Cerebellar cortex (tissue), 1 donor: ENCODE data around the gene PROSER1.
"Not testable (repeated sequence)": the region's sequence is repeated elsewhere in the genome, so short reads cannot be mapped to it uniquely, and the experiment has no call there.

Experiments used
- DNase-seq: peaks from one replicate; pipeline ENCODE4 v3.0.0-alpha.2; 2015; ENCODE audit warnings: low spot score

The PROSER1 gene

DNA sequence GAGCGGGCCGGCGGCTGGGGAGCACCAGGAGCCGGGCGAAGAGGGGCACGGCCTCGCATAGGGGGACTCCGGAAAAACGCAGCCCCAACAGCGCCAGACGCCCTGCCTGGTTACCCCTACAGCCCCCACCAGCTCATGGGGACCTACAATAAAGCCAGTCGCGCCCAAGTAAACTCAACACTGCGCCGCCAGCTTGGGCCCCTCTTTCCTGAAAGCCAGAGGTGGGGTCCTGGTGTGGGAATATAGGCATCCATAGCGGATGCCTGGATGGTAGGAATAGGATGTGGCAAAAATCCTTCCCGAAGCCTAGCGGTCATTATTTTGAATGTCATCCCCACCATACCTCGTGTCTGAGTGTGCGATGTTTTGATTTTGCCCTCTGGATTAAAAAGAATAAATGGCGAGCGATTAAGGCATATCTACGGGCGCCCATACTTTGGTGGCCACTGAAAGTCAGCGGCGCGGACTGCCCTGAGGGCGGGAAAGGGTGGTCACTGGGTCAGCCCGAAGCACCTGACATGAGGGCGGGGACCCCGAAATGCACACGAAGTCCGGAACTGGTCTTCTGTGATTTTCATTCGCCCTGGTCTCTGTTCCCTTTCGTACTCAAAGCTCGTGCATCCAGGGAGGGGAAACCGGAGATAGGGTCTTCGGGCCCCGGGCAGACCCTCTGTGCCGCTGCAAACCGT is at the start of gene PROSER1, which contains the start of gene NHLRC3:
TSS of gene PROSER1 (minus strand) at position 210 of the 689 bp plus-strand sequence. CDS start 847 bp downstream, outside the sequence.
TSS of gene NHLRC3 (plus strand) at position 577 of the 689 bp plus-strand sequence. CDS start 184 bp downstream, outside the sequence.
- DNase-seq = peak; percentile 92

DNA sequence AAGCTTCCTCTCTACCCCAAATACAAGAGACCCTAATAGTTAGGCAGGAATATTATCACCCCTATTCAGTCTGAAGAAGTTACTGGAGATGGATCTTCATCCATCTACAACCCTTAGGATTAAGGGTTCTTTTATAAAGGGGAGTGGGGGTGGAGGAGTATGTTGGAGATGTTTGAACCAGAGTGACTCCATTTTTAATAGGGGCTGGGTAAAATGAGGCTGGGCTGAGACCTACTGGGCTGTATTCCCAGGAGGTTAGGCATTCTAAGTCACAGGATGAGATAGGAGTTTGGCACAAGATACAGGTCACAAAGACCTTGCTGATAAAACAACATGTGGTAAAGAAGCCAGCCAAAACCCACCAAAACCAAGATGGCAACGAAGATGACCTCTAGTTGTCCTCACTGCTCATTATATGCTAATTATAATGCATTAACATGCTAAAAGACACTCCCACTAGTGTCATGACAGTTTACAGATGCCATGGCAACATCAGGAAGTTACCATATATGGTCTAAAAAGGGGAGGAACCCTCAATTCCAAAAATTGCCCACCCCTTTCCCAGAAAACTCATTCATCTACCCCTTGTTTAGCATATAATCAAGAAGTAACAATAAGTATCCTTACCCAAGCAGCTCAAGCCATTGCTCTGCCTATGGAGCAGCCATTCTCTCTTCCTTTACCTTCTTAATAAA is 48.5 kb upstream of the PROSER1 start:
- DNase-seq = not testable (repeated sequence)

DNA sequence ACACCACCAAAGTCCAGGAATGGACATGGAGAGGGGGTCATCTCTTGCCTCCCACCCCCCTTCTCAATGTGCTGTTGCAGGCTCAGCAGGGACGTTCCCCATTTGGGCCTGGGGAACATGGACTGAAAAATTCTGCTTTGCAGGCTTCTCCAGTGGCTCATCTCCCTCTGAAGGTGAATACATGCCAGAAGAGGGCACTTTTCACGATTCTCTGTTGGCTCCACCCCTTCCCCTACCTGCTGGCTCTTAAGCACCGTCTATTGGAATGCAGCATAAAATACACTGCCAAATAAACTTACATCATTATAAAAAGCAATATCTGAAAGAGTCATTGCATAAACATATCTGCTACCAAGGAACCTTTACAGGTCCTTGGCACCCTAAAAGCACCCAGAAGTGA is 36.1 kb upstream of the PROSER1 start:
- DNase-seq = no peak

DNA sequence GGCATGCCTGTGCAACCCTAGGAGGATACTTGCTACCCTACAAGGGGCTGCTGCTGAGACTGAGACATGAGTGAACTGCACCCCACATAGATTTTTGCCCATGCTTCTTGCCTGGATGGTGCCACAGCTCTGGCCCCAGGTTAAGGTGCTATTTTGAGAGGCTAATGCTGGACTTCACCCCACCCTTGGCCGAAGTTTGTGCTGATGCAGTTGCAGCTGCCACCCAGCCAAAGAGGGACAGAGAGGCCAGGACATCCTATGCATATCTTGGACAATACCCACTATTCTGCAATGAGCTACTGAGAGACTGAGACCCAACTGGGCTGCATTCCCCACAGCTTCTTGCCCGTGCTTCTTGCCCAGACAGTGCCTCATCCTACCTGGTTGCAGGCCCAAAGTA is 35.0 kb upstream of the PROSER1 start:
- DNase-seq = no peak

DNA sequence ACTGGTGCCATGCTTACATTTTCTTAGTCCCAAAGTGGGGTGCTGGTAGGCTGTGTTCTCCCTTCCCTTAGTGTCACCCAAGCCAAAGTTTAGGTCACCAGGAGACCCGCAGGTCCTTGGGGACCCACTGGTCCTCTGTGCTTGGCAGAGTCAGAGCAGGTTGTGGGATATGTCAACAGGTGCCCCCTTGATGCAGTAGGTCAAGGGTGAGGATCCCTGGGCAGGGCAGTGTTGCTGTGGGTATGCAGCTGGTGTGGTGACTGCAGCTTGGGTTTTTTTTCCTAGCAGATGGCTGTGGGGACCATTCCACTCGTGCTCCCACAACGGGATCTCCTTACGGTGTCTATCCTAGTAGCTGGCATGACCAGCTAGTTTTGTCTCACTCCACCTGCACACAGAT is 24.1 kb upstream of the PROSER1 start:
- no peak for DNase-seq

DNA sequence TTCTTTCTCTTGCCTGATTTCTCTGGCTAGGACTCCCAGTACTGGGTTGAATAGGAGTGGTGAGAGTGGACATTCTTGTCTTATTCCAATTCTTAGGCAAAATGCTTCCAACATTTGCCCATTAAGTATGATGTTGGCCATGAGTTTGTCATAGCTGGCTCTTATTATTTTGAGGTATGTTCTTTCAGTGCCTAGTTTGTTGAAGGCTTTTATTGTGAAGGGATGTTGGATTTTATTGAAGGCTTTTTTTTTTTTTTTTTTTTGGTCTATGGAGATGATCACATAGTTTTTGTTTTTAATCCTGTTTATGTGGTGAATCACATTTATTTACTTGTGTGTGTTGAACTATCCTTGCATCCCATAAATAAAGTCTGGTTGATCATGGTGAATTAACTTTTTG is 20.2 kb upstream of the PROSER1 start:
- DNase-seq = no peak

DNA sequence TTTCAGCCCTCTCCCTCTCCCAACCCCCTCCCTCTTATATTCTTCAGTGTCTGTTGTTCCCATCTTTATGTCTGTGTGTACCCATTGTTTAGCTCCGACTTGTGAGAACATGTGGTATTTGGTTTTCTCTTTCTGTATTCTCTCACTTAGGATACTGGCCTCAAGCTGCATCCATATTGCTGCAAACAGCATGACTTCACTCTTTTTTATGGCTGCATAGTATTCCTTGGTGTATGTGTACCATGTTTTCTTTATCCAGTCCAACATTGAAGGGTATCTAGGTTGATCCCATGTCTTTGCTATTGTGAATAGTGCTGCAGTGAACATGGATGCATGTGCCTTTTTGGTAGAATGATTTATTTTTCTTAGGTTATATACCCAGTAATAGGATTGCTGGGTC is 18.1 kb upstream of the PROSER1 start:
- no peak for DNase-seq

DNA sequence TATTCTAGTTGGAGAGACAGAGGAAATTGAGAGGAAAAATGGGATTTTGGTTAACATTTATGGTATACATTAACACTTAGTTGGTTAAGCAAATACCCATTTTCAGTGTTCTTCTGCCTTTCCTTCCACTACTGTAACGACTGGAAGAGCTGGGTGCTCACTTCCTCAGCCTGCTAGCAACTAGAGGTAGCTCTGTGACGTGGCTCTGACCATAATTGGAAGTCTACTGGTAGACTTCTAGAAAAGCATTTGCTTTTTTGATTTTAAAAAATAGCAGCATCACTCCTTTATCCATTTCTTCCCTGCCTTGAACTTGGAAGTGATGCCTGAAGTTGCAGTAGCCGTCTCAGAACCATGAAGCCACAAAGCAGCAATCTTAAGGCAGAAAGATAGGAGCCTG is 16.2 kb upstream of the PROSER1 start:
- DNase-seq = no peak

DNA sequence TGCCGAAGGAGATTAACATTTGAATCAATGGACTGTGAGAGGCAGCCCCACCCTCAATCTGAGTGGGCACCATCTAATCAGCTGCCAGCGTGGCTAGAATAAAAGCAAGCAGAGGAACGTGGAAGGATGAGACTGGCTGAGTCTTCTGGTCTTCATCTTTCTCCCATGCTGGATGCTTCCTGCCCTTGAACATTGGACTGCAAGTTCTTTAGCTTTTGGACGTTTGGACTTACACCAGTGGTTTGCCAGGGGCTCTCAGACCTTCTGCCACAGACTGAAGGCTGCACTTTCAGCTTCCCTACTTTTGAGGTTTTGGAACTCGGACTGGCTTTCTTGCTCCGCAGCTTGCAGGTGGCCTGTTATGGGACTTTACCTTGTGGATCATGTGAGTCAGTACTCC is 15.1 kb upstream of the PROSER1 start:
- no peak for DNase-seq

DNA sequence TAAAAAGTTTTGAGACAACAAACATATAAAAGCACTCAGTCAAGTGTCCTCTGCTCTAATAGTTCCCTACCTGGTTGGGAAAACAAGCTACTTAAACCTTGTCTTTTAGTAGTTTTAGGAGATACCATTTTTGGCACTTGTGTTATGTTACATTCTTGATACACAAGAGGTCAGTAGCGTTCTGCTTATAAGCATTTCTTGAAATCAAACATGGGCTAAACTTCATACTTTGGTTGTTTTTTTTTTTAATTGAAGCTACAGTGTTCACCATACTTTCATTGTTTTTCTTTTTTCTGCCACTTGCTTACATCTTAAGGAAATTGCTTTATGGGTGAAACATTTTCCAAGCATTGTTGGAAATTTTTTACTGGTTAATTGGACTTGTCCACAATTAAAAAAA is 13.3 kb upstream of the PROSER1 start:
- peak; percentile 72 for DNase-seq

DNA sequence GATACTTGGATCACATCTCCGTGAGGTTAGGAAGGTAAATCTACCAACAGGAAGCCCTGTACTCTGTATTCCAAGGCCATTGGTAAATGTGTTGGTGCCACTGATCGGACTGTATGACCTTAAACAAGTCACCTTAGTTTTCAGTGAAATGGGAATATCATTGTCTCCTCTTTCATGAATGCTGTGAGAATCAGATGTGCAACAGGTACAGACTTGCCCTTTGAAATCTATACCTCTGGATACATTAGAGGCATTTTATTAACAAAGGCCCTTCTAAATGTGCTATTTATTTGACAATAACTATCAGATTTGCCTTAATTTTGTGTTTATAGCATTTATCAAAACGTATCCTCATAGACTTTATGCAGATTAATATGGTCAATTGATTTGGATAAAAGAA is 11.4 kb upstream of the PROSER1 start:
- no peak for DNase-seq

DNA sequence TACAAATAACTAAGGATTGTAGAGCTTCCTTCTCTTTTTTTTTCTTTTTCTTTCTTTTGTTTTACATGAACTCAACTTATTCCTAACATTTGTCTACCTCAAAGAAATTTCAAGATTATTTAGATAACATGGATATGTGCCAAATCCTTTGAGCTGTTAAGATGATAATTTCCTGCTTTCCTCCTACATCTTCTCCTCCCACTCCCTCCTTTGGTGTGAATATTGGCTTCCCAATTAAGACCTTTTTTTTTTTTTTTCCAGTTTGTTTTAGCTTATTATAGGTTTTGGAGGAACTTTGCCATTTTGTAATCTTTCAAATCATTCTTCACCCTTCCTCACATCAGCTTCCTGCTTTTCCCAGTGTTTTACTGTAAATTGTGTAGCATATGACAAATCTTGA is 10.9 kb upstream of the PROSER1 start:
- DNase-seq = no peak

DNA sequence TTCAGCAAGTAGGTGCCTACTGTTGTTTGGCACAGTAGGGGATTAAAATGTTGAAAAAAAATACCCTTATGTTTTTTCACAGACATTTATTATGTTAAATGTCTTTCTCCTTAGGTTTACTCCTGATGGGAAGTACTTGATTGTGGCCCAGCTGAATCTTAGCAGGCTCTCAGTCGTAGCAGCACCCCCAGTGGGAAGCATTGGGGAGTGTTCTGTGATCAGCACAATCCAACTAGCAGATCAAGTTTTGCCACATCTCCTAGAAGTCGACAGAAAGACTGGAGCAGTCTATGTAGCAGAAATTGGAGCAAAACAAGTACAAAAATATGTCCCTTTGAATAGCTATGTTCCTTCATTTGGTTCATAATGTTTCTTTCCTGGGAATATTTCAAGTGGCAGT is 9.7 kb upstream of the PROSER1 start:
- DNase-seq = no peak

DNA sequence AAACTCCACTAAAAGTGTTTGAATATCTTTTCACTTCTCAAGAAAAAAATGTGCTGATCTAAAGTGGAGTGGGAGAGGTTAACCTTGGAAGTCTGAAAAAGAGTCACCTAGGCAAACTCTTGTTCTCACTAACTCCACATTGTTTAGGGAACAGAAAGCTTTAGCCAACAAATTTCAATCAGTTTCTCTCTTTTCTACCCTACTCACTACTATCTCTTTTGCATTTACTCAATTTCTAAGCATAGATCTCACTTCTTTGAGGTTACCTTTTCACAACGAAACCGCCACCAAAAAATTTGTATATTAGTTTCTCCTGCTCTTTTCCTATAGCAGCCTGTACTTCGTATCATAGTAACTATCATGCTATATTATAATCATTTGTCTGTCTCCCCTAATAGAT is 6.6 kb upstream of the PROSER1 start:
- DNase-seq = no peak

DNA sequence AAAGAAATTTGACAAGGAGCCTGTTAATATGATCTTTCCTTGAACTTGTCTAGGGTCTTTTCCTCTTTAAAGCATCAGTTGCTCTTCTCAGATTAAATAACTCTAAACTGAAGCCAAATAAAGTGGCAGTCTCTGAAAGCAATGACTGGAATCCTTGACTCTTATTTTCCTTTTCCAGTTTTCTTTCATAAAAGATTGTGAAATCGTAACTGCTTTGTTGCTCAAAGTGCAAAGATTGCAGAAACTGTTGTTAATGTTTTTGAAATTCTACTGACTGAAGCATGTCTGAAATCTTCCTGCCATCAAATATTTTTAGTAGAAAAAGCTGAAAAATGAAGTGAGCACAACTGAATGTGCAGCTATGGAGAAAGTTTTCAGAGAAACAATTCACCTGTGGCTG is 2.3 kb upstream of the PROSER1 start:
- DNase-seq = no peak

DNA sequence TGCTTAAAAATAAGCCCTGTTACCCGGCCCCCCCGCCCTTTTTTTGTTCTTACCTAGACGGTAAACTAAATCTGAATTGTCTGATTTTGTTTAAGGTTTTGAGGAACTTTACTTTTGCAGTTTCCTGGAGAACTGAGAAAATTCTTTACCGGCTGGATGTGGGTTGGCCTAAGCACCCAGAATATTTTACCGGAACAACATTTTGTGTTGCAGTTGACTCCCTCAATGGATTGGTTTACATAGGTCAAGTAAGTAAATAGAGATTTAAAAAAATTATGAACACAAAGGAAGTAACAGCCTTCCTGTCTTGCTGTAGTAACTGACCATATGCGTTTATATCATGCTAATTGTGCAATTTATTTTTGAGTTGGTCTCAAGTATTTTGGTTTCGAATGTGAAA is 1.2 kb upstream of the PROSER1 start:
- DNase-seq = no peak

DNA sequence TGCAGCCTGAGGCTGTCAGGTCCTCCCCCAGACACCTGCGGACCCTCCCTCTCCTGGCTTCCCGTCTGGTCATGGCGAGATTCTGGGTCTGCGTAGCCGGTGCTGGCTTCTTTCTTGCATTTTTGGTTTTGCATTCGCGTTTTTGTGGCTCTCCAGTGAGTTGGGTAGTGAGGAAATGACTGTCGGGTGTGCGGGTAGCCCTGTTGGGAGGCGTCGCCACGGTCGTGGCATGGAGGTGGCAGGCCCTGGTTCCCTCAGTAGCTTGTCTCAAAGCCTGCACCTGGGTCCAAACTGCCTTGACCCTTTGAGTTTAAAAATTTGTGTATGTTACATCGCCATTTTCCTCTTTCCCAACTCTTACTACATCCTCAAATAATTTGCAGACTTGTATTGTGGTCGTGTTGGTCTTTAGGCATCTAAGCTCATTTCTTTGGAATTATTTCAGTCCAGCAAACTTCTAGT is 711 bp upstream of the PROSER1 start:
- no peak for DNase-seq

DNA sequence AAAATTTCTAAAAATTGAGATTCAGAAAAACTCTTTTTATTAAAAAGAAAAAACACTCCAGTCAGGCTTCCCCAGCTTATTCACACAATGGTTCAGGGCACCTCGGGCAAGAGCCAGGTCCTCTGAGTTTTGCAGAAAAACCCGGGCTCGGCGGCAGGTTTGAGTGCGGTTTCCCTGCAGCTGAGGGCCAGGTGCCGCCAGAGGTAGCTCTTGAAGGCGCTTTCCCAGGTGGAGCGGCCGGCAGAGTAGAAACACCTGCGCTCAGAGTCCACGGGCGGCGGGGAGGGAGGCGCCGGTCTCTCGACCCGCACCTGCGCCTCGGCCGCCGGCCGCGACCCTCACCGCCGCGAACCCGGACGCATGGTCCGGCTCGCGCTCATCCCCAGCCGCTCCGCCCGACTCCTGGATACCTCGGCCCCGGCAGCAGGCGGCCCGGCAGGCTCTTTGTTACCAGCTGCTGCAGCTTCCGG is 444 bp downstream of the PROSER1 start:
- DNase-seq = no peak

DNA sequence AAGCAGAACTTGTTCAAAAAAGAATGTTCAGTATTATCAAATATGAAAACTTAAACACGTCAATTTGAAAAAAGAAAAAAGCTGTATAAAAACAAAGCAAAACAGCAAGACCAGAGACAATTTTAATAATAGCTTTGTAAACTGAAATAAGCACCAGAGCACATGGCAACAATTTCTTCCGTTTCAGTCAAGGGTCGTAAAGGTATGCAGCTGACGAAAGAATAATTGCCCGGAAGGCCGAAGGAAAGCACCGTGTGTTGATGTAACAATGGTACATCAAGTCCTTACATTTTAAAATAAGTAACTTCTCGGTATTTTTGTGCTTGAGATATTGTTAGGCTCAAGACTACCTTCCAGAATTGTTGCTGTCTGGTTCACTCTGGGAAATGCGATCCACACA is 1.7 kb downstream of the PROSER1 start:
- DNase-seq = no peak

DNA sequence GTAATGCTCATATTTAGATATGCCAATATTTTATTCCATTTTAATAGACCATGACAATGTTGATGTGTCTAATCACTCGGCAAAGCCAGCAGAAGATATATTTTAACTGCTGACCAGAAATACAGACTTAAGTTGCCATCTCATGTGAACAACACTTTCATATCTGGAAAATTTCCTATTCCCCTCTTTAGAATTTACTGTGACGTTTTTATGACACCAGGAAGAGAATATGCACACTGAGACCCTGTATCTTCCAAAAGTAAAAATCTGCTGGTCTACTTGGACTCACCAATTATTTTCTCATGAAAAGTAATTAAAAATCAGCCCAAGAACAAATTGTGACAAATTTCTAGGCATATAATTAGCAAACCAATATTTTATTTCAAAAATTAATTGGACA is 2.1 kb downstream of the PROSER1 start:
- no peak for DNase-seq

DNA sequence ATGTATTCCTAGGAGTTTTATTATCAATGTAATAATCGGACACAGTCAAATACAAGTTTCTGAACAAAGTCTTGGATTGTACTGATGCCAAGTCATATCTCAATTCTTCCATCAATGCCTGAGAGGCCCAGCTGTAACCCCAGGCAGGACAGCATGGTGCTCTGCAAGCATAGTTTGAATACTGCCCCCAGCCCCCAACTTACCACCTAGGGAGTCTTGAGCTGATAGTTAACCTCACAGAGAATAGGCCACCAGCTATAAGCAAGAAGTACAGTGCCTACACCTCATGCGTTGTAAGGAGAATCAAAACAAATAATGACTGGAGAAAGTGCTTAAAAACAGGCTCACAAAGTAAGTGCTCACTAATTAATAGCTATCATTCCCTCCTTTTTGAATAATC is 2.7 kb downstream of the PROSER1 start:
- DNase-seq = no peak

DNA sequence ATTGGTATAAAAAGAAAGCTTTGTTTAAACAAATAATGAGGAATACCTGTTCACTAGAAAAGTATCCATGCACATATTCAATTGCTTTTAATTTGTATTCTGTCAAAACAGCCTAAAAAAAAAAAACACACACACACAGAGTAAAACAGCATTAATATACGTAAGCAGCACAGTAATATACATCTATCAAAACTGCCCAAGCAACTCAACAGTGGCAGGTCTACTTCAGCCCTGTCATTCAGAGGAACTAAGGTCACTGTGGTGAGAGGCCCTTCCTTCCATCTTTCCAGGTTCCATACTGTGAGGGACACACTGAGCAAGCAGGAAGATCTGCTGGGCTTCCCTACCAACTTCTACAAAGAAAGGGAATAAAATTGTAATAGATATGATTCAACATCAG is 3.8 kb downstream of the PROSER1 start:
- no peak for DNase-seq

DNA sequence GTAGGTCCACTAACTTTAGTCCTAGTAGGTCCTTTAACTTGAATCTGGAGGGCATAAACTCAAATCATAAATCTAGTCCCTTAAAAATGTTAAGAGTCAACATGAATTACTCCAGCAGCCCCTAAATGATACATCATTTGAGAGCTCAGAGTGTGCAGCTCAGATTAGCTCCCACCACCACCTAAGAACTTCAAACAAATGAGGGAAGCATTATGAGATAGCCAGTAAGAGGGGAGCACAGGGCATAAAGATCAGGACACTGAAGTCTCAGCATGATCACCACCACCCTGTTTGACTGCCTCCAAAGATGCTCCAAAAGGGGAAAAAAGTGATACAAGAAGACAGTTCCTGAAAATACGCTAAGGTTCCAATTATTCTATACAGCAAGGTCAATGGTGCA is 5.7 kb downstream of the PROSER1 start:
- no peak for DNase-seq

DNA sequence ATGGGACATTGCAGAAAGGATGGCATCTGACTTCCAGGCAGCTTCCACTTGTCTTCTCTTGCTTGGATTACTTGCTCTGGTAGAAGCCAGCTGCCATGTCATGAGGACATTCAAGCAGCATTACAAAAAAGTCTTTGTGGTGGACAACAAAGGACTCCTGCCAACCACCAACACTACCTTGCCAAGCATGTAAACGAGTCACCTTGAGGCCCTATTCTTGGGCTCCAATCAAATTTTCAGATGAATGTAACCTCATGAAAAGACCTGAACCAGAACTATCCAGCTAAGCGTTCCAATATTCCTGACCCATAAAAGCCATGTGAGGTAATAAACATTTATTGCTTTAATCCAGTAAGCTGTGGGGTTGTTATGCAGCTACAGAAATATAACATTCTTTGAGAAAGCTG is 12.5 kb downstream of the PROSER1 start:
- DNase-seq = no peak
